WTC11 (cell line): ENCODE data around the gene AAGAB.

Experiments
- CDX4 ChIP-seq: fragments of 250-450 bp; sonication (Bioruptor Pico); IDR thresholded peaks from 2 replicates; pipeline ENCODE4 v1.9.0; 2021; ENCODE audit warnings: moderate library complexity, mild to moderate bottlenecking, inconsistent platforms, borderline replicate concordance
- CREB1 ChIP-seq: sonication (generic); formaldehyde crosslinking; IDR thresholded peaks from 2 replicates; pipeline ENCODE4 v1.8.0; 2023; ENCODE audit warnings: mild to moderate bottlenecking, missing genetic modification reagents
- CTCF ChIP-seq: fragments of 200-600 bp; IDR thresholded peaks from 2 replicates; pipeline ENCODE4 v1.8.0; 2022; ENCODE audit warnings: antibody characterized with exemption
- MAX ChIP-seq: sonication (generic); formaldehyde crosslinking; IDR thresholded peaks from 2 replicates; pipeline ENCODE4 v1.8.0; 2022; ENCODE audit warnings: mild to moderate bottlenecking, missing genetic modification reagents
- MLX ChIP-seq: sonication (generic); formaldehyde crosslinking; IDR thresholded peaks from 2 replicates; pipeline ENCODE4 v1.8.1; 2023; ENCODE audit warnings: mild to moderate bottlenecking, missing genetic modification reagents, moderate library complexity
- STAT6 ChIP-seq: sonication (generic); formaldehyde crosslinking; conservative IDR thresholded peaks from 2 replicates; pipeline ENCODE4 v1.8.1; 2023; ENCODE audit warnings: mild to moderate bottlenecking, low read depth, missing genetic modification reagents, moderate library complexity
- USF1 ChIP-seq: sonication (generic); formaldehyde crosslinking; IDR thresholded peaks from 2 replicates; pipeline ENCODE4 v1.8.0; 2022; ENCODE audit warnings: mild to moderate bottlenecking, missing genetic modification reagents
- ZNF416 ChIP-seq: fragments of 250-450 bp; sonication (Bioruptor Pico); IDR thresholded peaks from 2 replicates; pipeline ENCODE4 v1.9.0; 2021; ENCODE audit warnings: mild to moderate bottlenecking, inconsistent platforms

- no peak for TF ChIP-seq USF1 (CRISPR knock-in tag)
- TF ChIP-seq MLX (CRISPR knock-in tag): no peak
- no peak for TF ChIP-seq CTCF
- no peak for TF ChIP-seq STAT6 (CRISPR knock-in tag)
- no peak for TF ChIP-seq CREB1
- no peak for TF ChIP-seq MAX (CRISPR knock-in tag)
- TF ChIP-seq ZNF416: no peak
- TF ChIP-seq CDX4: no peak
Measured at GRCh38 chr15:67161412-67161811, 93.0 kb downstream of the AAGAB start.
